Ureter (tissue), 1 donor: ENCODE measurements around the gene SUN1. TPM values are rescaled to one million over a fixed set of nuclear protein-coding genes. Genes with fewer than 3 reads are reported as not detected.
A peak's percentile ranks its signal among the peaks of the same experiment; 100 is the strongest.
"Not testable (repeated sequence)": the region's sequence is repeated elsewhere in the genome, so short reads cannot be mapped to it uniquely, and the experiment has no call there.

Experiments used
- DNase-seq: peaks from one replicate; pipeline ENCODE4 v3.0.0-alpha.2; 2020; ENCODE audit warnings: low spot score
- total RNA-seq: library from RNA; stranded (reverse); gene quantifications from one replicate; pipeline ENCODE4 v1.2.4, GENCODE V29; 2023
- donor health status: DM: yes; HTN: yes; CAD: no.

Gene SUN1
- total RNA-seq, 1 donor from 2014 or later: 137 TPM

DNA sequence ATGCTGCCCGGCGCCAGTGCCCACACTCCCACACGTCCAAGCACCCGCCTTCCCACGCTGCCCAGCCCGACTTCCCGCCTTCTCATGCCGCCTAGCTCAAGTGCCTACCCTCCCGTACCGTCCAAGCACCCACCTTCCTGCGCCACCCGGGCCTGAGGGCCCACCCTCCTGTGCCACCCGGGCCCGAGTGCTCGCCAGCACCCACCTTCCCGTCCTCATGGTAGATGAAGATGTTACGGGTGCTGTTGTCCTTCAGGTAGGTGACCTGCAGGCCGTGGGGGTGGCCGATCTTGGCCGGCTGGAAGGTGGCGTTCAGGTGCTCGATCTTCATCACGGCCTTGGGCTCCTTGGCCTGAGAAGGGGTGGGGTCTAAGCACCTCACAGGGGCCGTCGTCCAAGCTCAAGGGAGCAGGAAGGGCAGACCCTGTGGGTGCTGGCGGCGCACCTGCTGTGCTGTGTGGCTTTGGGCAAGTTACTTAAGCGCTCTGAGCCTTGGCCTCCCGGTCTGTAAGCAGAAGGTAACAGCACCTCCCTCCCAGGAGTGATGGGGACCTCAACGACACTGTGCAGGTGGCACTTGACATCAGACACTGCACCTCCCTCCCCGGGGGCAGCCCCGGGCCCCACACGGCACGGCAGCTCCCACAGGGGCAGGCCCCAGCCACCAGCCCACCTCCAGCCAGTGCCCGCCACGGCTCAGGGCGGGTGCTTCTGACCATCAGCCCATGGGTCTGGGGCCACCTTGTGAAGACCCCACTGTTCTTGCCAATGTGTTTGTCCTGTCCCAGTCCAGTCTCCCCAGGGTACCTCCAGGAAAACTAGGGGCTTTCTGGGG is 71.9 kb downstream of the SUN1 start:
- no peak for DNase-seq

DNA sequence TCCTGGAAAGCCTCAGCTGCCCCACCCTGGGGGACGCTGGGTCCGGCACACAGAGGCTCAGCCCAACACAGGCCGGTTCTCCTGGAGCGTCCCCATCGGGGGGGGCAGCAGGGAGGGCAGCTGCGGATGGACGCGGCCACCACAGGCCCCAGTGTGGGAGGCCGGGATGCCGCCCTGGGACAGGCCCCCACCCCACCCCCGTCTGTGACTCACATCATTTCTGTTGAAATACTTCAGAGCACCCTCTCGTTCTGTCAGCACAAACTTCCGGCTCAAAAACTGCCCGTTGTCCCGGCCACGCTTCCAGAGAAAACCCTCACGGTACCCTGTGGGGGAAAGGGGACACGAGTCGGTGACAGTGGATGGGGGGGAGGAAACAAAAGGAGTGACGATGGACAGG is 72.6 kb downstream of the SUN1 start:
- no peak for DNase-seq

DNA sequence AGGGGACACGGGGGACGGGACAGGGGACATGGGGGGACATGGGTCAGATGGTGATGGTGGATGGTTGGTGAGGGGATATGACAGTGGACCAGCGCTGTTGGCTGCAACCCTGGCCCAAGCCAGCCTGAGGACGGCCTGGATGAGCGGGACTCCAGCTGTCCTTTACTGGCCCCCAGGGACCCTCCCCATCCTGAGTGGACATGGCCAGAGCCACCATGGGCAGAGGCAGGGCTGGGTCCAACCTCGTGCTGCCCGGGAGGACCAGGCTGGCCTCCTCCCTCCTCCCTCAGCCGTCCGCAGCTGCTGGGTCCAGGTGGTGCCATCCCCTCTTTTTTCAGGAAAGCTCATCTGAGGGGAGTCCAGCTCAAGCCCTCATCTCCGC is 74.5 kb downstream of the SUN1 start:
- DNase-seq: no peak

DNA sequence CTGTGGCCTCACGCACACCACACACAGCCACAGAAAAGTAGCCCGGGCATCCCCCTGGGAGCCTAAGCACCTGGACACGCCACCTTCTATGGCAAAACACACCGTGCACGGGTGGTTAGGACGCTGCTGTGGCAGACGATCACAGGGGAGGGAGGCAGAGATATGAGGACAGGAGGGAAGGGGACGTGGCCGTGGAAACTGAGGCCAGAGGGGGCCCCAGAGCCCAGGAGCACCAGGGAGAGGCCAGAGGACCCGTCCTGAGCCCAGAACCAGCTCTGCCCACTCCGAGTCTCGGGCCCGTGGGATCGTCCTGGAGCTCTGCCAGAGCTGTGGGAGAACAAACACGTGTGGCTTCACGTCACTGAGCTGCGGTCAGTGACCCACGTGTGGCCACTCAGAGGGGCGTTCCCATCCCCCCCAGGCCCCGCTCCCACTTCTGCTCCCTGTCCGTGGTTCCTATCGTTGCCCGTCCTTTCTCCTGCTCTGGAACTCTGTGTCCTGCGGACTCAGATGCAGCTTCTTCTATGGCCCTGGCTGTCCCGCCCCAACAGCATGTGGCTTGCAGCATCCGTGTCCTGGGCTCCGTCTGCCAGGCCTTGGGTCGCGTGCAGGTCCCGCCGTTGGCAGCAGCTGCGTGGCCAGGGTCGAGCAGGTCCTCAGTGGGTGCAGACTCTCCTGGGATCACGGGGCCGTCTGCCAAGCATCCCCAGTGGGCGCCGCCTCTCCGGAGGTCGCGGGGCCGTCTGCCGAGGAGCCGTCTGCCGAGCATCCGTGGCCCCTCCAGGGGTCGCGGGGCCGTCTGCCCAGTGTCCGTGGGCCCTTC is 75.1 kb downstream of the SUN1 start:
- no peak for DNase-seq

DNA sequence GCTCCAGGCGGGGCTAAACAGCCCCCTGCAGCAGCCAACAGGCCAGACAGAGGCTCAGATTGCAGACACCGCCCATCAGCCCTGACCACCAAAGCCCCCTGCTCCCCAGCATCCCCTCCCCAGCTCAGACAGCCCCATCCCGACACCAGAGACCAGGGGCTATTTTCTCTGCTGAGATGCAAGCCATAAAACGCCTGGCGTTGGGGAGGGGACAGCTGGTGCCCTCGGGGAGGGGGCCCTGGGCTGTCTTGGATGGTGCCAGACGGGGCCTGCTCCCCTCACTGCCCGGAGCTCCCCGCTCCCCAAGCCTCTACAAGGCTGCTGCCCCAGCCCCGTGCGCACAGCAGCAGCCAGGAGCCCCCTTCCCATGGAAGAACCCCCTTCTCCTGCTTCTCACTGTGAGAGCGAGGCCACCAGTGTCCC is 75.9 kb downstream of the SUN1 start:
- DNase-seq: no peak

DNA sequence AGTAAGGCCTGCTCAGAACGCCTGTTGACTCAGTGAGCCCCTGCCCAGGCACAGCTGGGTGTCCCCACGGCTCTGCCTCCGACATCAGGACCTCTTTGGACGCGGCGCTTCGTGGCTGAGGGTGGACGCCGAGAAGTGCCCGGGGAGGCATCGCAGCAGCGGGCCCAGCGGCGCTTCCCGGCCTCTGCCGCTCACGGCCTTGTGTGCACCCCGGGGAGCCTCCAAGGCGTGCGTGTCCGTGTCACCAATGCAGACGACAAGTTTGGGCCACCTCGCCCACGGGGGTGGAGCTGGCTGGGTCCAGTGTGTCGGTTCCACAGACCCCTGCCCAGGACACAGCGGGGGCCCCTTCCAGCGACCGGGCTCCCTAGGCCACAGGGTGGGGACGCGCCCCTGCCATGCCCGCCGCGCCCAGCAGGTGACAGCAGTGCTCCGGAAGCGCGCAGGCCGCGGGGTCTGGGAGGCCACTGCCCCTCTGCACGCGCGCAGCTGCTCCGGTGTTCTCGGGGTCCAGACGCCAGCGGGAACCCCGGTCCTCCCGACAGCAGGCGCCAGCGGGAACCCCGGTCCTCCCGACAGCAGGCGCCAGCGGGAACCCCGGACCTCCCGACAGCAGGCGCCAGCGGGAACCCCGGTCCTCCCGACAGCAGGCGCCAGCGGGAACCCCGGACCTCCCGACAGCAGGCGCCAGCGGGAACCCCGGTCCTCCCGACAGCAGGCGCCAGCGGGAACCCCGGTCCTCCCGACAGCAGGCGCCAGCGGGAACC is 76.5 kb downstream of the SUN1 start:
- not testable (repeated sequence) for DNase-seq

DNA sequence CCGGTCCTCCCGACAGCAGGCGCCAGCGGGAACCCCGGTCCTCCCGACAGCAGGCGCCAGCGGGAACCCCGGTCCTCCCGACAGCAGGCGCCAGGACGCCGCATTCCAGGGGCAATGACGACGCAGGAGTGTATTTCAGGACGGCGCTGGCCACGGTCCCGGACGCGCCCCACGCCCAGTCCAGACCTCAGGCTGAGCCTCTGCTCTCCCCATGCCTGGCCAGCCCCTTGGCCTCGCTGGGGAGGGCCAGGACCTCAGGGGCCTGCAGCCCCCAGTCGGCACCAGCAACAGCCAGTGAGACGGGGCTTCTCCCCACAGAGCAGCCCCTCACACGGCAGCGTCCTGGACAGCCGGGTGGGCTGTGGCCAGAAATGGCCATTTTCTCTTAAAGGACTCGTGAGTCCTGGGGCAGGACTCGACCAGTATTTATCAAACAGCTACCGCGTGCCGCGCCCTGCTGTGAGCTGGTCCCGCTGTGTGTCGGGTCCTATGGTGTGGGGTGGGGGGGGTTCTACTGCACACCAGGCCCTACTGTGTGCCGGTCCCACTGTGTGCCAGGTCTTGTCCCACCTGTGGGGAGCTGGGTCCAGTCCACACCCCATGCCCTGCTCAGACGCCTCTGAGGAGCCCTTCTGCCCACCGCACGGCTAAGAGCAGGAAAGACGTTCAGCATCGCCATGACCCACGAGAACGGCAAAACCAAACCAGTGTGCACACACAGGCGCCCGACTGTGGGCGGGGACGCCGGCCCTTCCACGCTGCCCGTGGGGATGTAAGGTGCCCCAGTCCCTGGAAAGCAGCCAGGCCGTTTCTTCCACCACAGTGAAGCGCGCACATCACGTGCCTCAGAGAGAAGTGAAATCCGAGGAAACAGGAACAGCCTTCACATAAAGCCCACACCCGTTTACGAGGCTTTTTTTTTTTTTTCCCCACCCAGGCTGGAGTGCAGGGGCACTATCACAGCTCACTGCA is 77.4 kb downstream of the SUN1 start:
- no peak for DNase-seq

DNA sequence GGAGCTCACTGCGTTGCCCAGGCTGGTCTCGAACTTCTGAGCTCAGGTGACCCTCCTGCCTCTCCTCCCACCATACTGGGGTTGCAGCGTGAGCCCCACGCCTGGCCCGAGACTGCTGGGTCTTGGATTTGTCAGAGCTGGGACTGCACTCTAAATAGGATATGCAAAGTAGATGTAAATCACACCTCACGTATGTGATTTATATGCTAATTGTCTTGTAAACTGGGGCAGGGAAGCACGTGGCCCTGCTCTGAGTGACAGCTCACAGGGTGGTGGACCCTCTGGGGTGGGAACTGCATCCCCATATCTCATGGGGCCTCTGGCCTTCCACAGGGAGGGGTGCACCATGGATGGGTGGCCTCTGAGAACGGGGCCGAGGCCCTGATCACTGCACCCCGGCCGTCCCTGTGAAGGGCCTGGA is 78.2 kb downstream of the SUN1 start:
- no peak for DNase-seq

DNA sequence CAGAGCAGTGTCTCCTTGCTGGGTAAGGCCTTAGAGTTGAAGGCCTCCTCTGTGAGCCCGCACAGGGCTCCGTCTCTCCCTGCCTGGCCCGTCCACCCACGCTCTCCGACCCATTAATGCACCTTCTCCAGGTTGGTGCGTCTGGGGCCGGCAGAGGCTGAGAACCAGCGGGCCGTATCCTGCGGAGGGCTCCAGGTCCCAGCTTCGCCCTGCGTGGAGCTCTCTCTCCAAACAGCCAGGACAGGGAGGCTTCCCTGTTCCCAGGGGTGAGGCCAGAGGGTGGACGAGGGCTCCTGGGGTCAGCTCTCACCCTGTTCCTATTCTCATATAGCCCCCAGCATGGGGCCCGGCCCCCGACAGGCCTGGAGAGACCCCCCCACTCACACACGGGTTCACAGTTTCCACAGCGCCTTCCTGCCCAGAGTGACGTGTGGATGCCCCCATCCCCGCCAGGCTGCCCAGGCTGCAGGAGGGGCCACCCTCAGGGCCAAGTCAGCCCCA is 78.7 kb downstream of the SUN1 start:
- DNase-seq: no peak

DNA sequence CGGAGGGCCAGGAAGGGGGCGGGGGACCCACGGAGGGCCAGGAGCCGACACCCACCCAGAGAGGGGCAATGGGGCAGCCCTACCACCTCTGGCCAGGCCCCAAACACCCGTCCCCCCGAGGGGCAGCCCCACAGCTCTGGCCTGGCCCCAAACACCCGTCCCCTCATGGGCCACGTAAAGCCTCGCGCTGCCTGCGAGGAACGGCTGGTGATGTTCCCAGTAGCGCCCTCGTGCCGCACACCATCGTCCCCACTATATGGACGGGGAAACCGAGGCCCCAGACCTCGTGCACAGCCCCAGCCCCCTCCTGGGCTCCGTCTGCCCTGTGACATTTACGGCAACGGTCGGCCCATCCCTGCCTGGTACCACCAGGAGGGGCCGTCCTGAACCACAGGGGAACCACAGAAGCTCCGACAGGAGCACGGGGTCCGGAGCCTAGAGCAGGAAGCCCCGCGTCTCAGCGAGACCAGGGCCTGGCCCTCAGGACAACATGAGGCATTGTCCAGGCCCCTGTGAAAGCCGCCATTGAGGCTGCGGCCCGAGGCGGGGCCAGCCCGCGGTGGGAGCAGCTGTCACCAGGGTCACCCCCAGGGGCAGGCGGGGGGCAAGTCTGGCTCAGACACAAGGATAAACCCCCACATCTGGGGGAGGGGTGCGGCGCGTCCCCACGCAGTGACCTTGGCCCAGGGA is 79.7 kb downstream of the SUN1 start:
- no peak for DNase-seq

DNA sequence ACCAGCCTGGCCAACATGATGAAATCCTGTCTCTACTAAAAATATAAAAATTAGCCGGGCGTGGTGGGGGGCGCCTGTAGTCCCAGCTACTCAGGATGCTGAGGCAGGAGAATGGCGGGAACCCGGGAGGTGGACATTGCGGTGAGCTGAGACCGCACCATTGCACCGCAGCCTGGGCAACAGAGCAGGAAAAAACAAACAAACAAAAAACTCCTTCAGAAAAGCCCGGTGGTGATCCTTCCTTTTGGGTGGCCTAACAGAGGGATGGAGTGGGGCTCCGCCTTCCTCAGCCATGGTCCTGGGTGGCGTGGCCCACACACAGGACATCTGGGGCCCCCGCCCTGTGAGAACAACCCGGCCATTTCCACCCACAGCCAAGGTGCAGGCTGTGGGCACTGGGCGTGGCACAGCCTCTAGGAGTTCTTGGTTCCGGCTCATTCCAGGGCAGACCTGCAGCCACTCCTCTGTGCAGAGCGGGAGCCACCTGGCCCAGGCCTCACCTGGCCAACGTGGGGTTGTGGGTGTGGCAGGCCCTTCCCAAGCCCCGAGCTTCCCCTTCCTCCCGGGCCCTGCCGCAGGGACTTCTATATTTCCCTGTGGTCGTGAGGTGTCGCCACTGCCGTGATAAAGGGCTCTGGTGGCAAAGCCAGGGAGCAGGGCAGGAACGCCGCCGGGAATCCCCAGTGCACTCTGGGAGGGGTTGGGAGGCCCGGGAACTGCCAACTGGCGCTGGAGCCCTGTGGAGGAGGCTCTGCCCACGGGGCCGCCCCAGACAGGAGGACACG is 81.7 kb downstream of the SUN1 start:
- DNase-seq: peak; percentile 73

DNA sequence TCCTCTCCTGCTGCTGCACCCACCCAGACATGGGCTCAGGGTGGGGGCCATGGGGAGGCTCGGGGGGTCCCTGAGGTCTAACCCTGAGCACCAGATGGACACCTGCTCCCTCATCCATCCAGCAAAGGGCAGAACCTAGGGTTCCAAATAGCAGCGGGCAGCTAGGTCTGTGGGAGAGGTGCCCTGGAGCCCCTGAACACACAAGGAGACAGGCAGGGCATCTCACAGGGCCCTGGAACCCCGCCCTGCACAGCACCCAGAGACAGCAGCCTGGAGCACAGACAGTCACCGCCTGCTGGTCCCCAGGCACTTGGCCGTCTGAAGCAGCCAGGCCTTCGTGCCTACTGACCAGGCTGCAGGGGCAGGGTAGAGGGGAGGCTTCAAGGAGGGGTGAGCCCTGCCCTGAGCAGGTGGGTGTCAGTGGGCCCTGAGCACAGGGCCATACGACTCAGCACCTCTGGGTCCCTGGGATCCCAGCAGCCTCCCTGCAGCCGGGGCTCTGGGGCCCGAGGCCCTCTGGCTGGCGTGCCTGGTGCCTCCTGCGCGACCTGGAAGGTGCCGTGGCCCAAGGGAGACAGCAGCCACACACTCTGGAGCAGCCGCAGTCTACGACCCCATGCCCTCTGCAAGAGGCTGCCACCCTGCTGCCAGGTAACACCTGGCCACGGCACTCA is 82.4 kb downstream of the SUN1 start:
- DNase-seq: no peak

DNA sequence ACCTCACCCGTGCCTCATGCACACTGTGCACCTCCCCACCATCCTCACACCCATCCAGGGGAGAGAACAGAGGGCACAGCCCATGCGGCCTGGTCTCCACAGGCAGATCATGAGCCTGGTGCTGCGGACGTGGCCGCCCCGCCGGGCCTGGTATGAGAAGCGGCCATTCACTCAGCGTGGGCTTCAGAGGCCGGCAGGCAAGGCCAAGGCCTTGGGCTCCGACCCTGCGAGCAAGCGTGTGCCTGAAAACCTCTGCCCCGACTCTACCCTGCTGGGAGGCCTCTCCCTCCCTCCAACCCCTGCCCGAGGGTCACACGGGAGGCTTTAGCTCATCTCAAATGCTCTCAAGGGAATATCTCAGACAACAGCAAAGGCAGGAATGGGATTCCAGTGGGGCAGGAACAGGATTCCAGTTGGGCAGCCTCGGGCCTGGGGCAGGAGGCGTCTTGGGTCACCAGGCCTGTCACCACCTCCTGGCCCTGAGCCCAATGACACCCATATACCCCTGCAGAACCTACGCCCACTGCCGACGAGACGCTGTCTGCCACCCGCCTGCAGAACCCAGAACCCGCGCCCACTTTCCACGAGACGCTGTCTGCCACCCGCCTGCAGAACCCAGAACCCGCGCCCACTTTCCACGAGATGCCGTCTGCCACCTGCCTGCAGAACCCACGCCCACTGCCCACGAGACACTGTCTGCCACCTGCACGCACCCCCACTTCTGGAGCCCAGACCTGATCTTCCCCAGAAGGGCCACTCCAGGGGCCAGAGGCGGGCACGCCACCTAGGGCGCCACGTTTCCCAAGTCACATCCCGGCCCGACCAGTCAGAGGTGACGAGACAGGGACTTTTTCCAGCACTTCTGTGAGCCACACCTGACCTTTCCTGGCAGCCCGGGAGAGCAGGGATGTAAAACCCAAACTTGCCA is 83.3 kb downstream of the SUN1 start:
- DNase-seq: no peak

DNA sequence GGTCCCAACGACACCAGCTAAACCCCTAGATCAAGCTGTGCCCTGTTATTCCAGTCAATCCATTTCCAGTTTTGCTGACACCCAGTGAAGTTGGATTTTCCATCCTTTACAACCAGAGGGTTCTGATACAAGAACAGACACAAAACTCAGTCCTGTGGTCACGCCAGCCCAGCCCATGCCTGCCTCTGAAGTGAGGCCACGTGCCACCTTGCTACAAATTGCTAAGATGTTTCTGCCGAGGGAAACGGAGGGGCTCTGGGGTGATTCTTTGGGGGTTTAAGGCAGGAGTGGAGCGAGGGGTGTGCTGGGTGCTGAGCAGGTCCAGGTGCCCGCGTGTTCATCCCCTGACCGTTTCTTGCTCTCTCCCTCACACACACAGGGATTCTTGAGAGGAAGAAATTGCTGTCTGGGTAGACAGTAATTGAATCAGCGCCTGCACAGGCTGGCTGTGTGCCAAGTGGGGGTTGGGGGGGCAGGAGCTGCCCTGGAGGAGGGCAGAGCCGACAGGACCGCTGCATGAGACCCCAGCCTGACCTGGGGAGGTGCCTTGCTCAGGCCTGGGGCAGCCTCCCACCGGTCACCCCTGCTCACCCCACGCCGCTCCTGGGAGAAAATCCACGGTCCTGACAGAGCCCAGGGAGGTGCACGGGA is 84.1 kb downstream of the SUN1 start:
- no peak for DNase-seq

DNA sequence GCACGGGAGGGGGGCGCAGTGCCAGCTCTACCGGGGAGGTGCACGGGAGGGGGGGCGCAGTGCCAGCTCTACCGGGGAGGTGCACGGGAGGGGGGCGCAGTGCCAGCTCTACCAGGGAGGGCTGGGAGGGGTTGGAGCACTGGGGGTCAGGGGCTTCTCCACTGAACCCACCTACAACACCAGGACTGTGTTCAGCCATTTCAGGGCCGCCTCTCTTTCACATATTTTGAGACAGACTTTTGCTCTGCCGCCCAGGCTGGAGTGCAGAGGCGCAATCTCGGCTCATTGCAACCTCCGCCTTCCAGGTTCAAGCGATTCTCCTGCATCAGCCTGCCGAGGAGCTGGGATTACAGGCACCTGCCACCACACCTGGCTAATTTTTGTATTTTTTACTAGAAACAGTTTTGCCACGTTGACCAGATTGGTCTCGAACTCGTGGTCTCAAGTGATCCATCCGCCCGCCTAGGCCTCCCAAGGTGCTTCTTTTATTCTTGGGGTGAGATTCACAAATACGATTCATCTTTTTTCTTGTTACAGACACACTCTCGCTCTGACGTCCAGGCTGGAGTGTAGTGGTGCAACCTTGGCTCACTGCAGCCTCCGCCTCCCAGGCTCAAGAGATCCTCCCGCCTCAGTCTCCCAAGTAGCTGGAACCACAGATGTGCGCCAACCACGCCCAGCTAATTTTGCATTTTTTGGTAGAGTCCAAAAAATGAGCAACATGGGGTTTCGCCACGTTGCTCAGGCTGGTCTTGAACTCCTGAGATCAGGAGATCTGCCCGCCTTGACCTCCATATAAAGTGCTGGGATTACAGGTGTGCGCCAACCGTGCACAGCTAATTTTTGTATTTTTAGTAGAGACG is 85.2 kb downstream of the SUN1 start:
- DNase-seq: no peak

DNA sequence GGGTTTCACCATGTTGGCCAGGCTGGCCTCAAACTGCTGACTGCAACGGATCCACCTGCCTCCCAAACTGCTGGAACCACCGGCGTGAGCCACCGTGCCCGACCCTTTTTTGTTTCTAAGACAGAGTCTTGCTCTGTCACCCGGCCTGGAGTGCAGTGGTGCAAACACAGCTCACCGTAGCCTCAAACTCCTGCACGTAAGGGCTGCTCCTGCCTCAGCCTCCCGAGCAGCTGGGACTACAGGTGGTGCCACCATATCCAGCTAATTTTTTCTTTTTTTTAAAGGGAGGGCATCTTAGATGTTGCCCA is 85.8 kb downstream of the SUN1 start:
- no peak for DNase-seq
